Naive B cell (primary cell): ENCODE measurements around the gene LRRC39. TPM values are rescaled to one million over a fixed set of nuclear protein-coding genes. Genes with fewer than 3 reads are reported as not detected.

Source experiments
- ATAC-seq, 2 donors: fragments of 150-1000 bp; cut with Tn5 transposase; 2 replicates each; pipeline ENCODE4 v1.10.0; 2021; ENCODE audit warnings: low read depth in 2 of 2, mild to moderate bottlenecking in 2 of 2, moderate library complexity in 2 of 2
- DNase-seq: peaks from one replicate; pipeline ENCODE4 v3.0.0; 2022
- H3K27ac Mint-ChIP-seq, 6 donors: one replicate each; pipeline ENCODE4 v1.8.0; 2020 to 2022; ENCODE audit warnings: mild to moderate bottlenecking in 6 of 6, mixed read lengths in 6 of 6, moderate library complexity in 5 of 6, inconsistent platforms in 2 of 6
- H3K27me3 Mint-ChIP-seq, 3 donors: one replicate each; pipeline ENCODE4 v1.8.0; 2021 to 2022; ENCODE audit warnings: mixed read lengths in 3 of 3, mild to moderate bottlenecking in 1 of 3
- H3K36me3 Mint-ChIP-seq, 2 donors: one replicate each; pipeline ENCODE4 v1.8.0; 2020 to 2022; ENCODE audit warnings: mixed read lengths in 2 of 2, inconsistent platforms in 1 of 2, mild to moderate bottlenecking in 1 of 2
- H3K4me1 Mint-ChIP-seq, 3 donors: one replicate each; pipeline ENCODE4 v1.8.0; 2020 to 2022; ENCODE audit warnings: mixed read lengths in 3 of 3, inconsistent platforms in 1 of 3, mild to moderate bottlenecking in 1 of 3, moderate library complexity in 1 of 3
- H3K4me3 Mint-ChIP-seq, 8 donors: one replicate each; pipeline ENCODE4 v1.8.0; 2020 to 2022; ENCODE audit warnings: mild to moderate bottlenecking in 8 of 8, mixed read lengths in 8 of 8, moderate library complexity in 8 of 8, inconsistent platforms in 2 of 8
- H3K9me3 Mint-ChIP-seq, 7 donors: one replicate each; pipeline ENCODE4 v1.8.0; 2020 to 2022; ENCODE audit warnings: mixed read lengths in 7 of 7, mild to moderate bottlenecking in 5 of 7, inconsistent platforms in 2 of 7, moderate library complexity in 1 of 7
- polyA plus RNA-seq, 6 donors: library from polyadenylated mRNA; unstranded; fragments of 300-500 nt; fragmentation: Illumina TruSeq; gene quantifications; one replicate each; pipeline ENCODE4 v1.2.3, GENCODE V29; 2021; ENCODE audit warnings: low read depth in 6 of 6

LRRC39 gene
- polyA plus RNA-seq, 6 donors from 2014 or later: 0.69 TPM; not detected in 5

DNA sequence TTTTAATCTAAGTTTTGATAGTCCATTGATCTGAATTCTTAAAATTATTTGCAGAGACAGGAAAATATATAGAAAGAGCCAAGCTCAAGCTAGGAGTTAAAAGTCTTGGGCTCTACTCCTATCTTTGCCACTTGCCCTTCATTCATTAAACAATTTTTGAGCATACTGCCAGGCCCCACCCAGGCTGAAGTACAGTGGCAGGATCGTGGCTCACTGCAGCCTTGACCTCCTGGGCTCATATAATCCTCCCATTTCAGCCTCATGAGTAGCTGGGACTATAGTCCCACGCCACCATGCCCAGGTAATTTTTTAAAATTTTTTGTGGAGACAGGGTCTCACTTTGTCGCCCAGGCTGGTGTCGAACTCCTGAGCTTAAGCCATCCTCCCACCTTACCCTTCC, 36.9 kb downstream of the LRRC39 start:
- no peaks in the 10 kb centered on the region for H3K9me3 Mint-ChIP-seq
- H3K27me3 Mint-ChIP-seq: no peaks in the 10 kb centered on the region
- H3K27ac Mint-ChIP-seq: peak overlapping the region in 1 of 6 donors; percentile 20
- H3K4me1 Mint-ChIP-seq: peaks cover 0 to 5% (median 0%) of the 10 kb centered on the region in 3 donors
- ATAC-seq: no peak
- H3K4me3 Mint-ChIP-seq: no peak overlapping the region
- peaks cover 38 to 54% of the 10 kb centered on the region in 2 donors for H3K36me3 Mint-ChIP-seq
- no peak for DNase-seq

GRCh38 chr1:100137602-100138001, 40.5 kb downstream of the LRRC39 start:
- Mint-ChIP-seq H3K4me3 (no peak overlapping the region), H3K36me3 (peaks cover 18 to 35% of the 10 kb centered on the region in 2 donors), H3K9me3 (no peaks in the 10 kb centered on the region), H3K4me1 (peaks cover 17 to 22% (median 19%) of the 10 kb centered on the region in 3 donors), H3K27ac (peak overlapping the region in 1 of 6 donors; percentile 75), H3K27me3 (no peaks in the 10 kb centered on the region)
- DNase-seq: no peak
- ATAC-seq: no peak

- no peak for ATAC-seq
- no peaks in the 10 kb centered on the region for H3K9me3 Mint-ChIP-seq
- no peak for DNase-seq
- H3K27me3 Mint-ChIP-seq: no peaks in the 10 kb centered on the region
- peaks cover 8 to 21% of the 10 kb centered on the region in 2 donors for H3K36me3 Mint-ChIP-seq
- peaks cover 23 to 38% (median 33%) of the 10 kb centered on the region in 3 donors for H3K4me1 Mint-ChIP-seq
- H3K4me3 Mint-ChIP-seq: peak overlapping the region in 3 of 8 donors; percentile 40 to 96 (median 49)
- H3K27ac Mint-ChIP-seq: peak overlapping the region in 1 of 6 donors; percentile 72
Measured at GRCh38 chr1:100134872-100135271, 43.2 kb downstream of the LRRC39 start.

- Mint-ChIP-seq H3K36me3 (peaks cover 3% of the 10 kb centered on the region in 2 donors), H3K9me3 (no peaks in the 10 kb centered on the region), H3K27me3 (no peaks in the 10 kb centered on the region), H3K27ac (peak within 1 kb of the TSS; percentile 94 to 99 (median 97)), H3K4me1 (peaks cover 23 to 38% (median 35%) of the 10 kb centered on the region in 3 donors), H3K4me3 (peak within 1 kb of the TSS; percentile 96 to 100 (median 99))
- peak; percentile 94 for DNase-seq
- ATAC-seq: peak; percentile 96
Measured at GRCh38 chr1:100132566-100133477, 45.2 kb downstream of the LRRC39 start, which contains the start of the genes SASS6 and TRMT13. SASS6 (minus strand) TSS chr1:100132930; CDS start chr1:100132814, 116 bp downstream. TRMT13 (plus strand) TSS chr1:100133163; CDS start chr1:100133169, 6 bp downstream.

- no peaks in the 10 kb centered on the region for H3K27me3 Mint-ChIP-seq
- H3K4me3 Mint-ChIP-seq: peak overlapping the region in 7 of 8 donors; percentile 96 to 100 (median 99)
- no peaks in the 10 kb centered on the region for H3K9me3 Mint-ChIP-seq
- peaks cover 27 to 38% (median 35%) of the 10 kb centered on the region in 3 donors for H3K4me1 Mint-ChIP-seq
- DNase-seq (no peak), ATAC-seq (no peak)
- no peaks in the 10 kb centered on the region for H3K36me3 Mint-ChIP-seq
- no peak overlapping the region for H3K27ac Mint-ChIP-seq
Measured at GRCh38 chr1:100131623-100132022, 46.4 kb downstream of the LRRC39 start.

GRCh38 chr1:100130552-100131077, 47.4 kb downstream of the LRRC39 start:
- Mint-ChIP-seq H3K9me3 (no peaks in the 10 kb centered on the region), H3K27ac (no peak overlapping the region), H3K4me3 (peak overlapping the region in 1 of 8 donors; percentile 79), H3K36me3 (no peaks in the 10 kb centered on the region), H3K4me1 (peaks cover 27 to 38% (median 35%) of the 10 kb centered on the region in 3 donors), H3K27me3 (no peaks in the 10 kb centered on the region)
- ATAC-seq (no peak), DNase-seq (no peak)

DNA sequence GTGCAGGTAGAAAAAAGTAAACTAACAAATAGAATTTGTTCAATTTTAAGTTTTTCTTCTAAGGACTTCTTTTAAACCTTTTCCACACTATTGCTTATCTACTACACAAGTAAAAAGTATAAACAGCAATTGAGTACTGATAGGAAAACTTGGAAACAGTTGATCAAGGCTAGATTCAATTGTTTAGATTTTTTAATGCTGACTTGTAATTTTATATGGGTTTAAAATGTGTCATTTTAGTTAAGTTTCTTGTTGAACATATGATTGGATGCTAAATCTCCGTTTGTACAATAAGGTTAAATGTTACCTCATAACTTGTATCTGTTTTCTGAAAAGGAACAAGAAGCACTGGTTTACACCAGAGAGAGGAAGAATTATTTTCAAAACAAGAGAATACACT, 50.8 kb downstream of the LRRC39 start:
- Mint-ChIP-seq H3K27ac (no peak overlapping the region), H3K27me3 (no peaks in the 10 kb centered on the region), H3K4me3 (no peak overlapping the region), H3K36me3 (no peaks in the 10 kb centered on the region), H3K4me1 (peaks cover 8 to 14% (median 13%) of the 10 kb centered on the region in 3 donors), H3K9me3 (no peaks in the 10 kb centered on the region)
- ATAC-seq (no peak), DNase-seq (no peak)

- ATAC-seq: no peak
- H3K9me3 Mint-ChIP-seq: no peaks in the 10 kb centered on the region
- no peak overlapping the region for H3K4me3 Mint-ChIP-seq
- peaks cover 0 to 9% of the 10 kb centered on the region in 2 donors for H3K36me3 Mint-ChIP-seq
- H3K27ac Mint-ChIP-seq: no peak overlapping the region
- H3K27me3 Mint-ChIP-seq: no peaks in the 10 kb centered on the region
- DNase-seq: no peak
- H3K4me1 Mint-ChIP-seq: no peaks in the 10 kb centered on the region
Measured at GRCh38 chr1:100122177-100122576, 55.9 kb downstream of the LRRC39 start.

GRCh38 chr1:100115524-100115923, 62.5 kb downstream of the LRRC39 start:
- Mint-ChIP-seq H3K9me3 (no peaks in the 10 kb centered on the region), H3K36me3 (peaks cover 0 to 15% of the 10 kb centered on the region in 2 donors), H3K27ac (no peak overlapping the region), H3K27me3 (no peaks in the 10 kb centered on the region), H3K4me1 (no peaks in the 10 kb centered on the region), H3K4me3 (no peak overlapping the region)
- DNase-seq (no peak), ATAC-seq (no peak)

DNA sequence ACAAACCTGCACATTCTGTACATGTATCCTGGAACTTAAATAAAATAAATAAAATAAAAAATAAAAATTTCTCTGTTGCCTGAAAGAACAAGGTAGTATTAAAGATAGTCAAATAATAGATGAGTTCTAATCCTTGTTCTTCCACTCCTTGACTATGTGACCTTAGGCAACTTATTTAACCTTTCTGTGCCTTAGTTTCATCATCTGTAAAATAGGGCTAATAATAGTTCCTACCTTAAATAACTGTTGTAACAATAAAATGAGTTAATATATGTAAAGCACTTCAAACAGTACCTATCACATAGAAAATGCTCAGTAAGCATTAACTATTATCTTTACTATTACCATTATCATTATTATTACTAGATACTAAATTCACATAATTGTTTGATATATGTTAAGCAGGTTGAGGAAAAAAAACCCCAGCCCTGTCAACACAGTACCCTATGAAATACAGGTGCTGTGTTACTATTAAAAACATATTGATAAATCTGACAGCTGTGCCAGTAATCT, 68.4 kb downstream of the LRRC39 start:
- Mint-ChIP-seq H3K27me3 (no peaks in the 10 kb centered on the region), H3K36me3 (peaks cover 0 to 3% of the 10 kb centered on the region in 2 donors), H3K4me3 (no peak overlapping the region), H3K4me1 (no peaks in the 10 kb centered on the region), H3K9me3 (no peaks in the 10 kb centered on the region), H3K27ac (no peak overlapping the region)
- ATAC-seq: no peak
- DNase-seq: no peak

GRCh38 chr1:100107696-100108095, 70.4 kb downstream of the LRRC39 start:
- Mint-ChIP-seq H3K4me3 (no peak overlapping the region), H3K4me1 (no peaks in the 10 kb centered on the region), H3K9me3 (no peaks in the 10 kb centered on the region), H3K27me3 (no peaks in the 10 kb centered on the region), H3K27ac (no peak overlapping the region), H3K36me3 (peaks cover 0 to 3% of the 10 kb centered on the region in 2 donors)
- ATAC-seq: no peak
- DNase-seq: no peak

DNA sequence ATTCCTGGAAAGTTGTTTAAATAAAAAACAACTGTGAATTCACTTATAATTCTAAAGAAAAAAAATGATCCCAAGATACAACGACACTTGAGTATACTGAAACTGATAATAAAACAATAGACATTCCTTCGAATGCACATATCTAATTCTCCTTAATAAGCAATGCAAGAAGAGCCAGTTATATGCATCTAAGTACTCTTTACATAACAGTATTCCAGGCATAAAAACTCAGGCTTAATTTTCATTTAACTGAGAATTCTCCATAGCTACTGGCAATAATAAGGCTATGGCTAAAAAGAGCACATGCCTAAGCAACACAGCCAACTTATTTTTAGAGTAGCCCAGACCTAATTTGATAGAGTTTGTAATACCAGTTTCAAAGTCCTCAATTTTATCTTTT, 76.5 kb downstream of the LRRC39 start:
- Mint-ChIP-seq H3K9me3 (no peaks in the 10 kb centered on the region), H3K4me1 (no peaks in the 10 kb centered on the region), H3K27ac (no peak overlapping the region), H3K4me3 (no peak overlapping the region), H3K36me3 (peaks cover 9 to 10% of the 10 kb centered on the region in 2 donors), H3K27me3 (no peaks in the 10 kb centered on the region)
- ATAC-seq (no peak), DNase-seq (no peak)

DNA sequence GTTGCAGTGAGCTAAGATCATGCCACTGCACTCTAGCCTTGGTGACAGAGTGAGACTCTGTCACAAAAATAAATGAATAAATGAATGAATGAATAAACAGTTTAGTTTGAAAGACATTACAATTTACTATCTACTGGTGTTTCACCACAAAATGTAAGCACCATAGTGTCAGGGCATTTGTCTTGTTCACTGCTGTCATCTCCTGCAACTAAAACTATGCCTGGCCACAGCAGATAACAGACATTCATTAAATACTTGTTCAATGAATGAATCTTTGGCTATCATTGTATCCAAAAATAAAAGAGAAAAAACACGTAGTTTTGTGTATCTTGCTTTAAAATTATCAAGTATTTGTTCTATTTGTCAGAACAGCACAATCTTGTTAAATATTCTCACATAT, 77.9 kb downstream of the LRRC39 start:
- Mint-ChIP-seq H3K4me1 (no peaks in the 10 kb centered on the region), H3K9me3 (no peaks in the 10 kb centered on the region), H3K27me3 (no peaks in the 10 kb centered on the region), H3K27ac (no peak overlapping the region), H3K36me3 (peaks cover 6 to 10% of the 10 kb centered on the region in 2 donors), H3K4me3 (no peak overlapping the region)
- no peak for ATAC-seq
- no peak for DNase-seq
